Endothelial cell (in vitro differentiated cells): ENCODE measurements around the gene CHN2. TPM values are rescaled to one million over a fixed set of nuclear protein-coding genes. Genes with fewer than 3 reads are reported as not detected.

Experiments used
- DNase-seq: peaks from one replicate; pipeline ENCODE4 v3.0.0; 2021; ENCODE audit warnings: low spot score
- H3K27ac Mint-ChIP-seq: one replicate; pipeline ENCODE4 v1.8.0; 2021; ENCODE audit warnings: mixed read lengths, inconsistent platforms; ENCODE audit not compliant: unreplicated experiment
- H3K27me3 Mint-ChIP-seq: one replicate; pipeline ENCODE4 v1.8.0; 2021; ENCODE audit warnings: mild to moderate bottlenecking, moderate library complexity, mixed read lengths, inconsistent platforms; ENCODE audit not compliant: unreplicated experiment
- H3K36me3 Mint-ChIP-seq: one replicate; pipeline ENCODE4 v1.8.0; 2021; ENCODE audit warnings: mild to moderate bottlenecking, low read depth, mixed read lengths, inconsistent platforms; ENCODE audit not compliant: unreplicated experiment
- H3K4me1 Mint-ChIP-seq: one replicate; pipeline ENCODE4 v1.8.0; 2021; ENCODE audit warnings: mild to moderate bottlenecking, mixed read lengths, inconsistent platforms; ENCODE audit not compliant: unreplicated experiment
- H3K4me3 Mint-ChIP-seq: one replicate; pipeline ENCODE4 v1.8.0; 2021; ENCODE audit warnings: mild to moderate bottlenecking, mixed read lengths, inconsistent platforms; ENCODE audit not compliant: unreplicated experiment
- H3K9me3 Mint-ChIP-seq: one replicate; pipeline ENCODE4 v1.8.0; 2021; ENCODE audit warnings: mixed read lengths, inconsistent platforms; ENCODE audit not compliant: unreplicated experiment
- total RNA-seq: library from RNA; stranded (reverse); fragmentation: NEBNext Ultra II Directional; extraction: Animal tissue kit (Norgen Biotek cat#: 25700); gene quantifications from one replicate; pipeline ENCODE4 v1.2.1, GENCODE V29; 2021; ENCODE audit not compliant: unreplicated experiment
- TF ChIP-seq, protein P1 (sequence below): fragments of 200-600 bp; sonication (generic); IDR thresholded peaks from one replicate; pipeline ENCODE4 v1.5.0; 2021; ENCODE audit warnings: antibody characterized with exemption; ENCODE audit not compliant: unreplicated experiment

CHN2 gene
- total RNA-seq, 1 donor from 2014 or later: 3.4 TPM

DNA sequence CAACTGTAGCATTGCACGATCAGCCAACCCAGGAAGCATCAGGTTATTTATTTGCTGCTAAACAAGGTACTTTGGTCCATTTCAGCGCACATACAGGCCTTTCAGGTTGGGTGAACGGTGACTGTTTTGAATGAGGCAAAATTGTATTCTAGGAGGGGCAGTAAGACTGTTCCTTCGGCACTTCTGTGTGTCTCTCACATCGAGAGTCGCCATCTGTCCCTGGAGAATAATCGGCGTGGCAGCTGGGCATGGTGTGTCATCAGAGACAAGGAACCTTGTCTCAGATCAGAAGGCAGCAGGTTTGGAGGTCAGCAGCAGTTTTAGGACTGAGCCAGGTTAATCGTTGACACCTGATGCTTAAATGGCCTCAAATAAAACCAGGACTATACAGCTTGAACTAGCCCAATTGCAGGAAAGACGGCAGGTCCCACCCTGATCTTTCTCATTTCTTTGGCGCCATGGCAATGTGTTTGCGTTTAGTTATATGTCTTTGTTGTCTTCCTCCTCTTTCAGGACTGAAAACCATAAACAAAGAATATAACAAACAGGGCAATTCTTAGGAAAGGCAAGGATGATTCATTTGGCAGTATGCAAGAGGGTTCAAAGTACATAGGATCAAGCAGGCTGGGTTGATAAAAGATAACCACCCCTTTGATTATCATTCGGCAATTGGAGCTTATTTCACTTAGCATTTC lies 277.0 kb downstream of the CHN2 start:
- H3K27ac Mint-ChIP-seq: no peak overlapping the region
- H3K9me3 Mint-ChIP-seq: no peaks in the 10 kb centered on the region
- DNase-seq: no peak
- H3K27me3 Mint-ChIP-seq: no peaks in the 10 kb centered on the region
- H3K4me1 Mint-ChIP-seq: no peaks in the 10 kb centered on the region
- H3K4me3 Mint-ChIP-seq: no peak overlapping the region
- H3K36me3 Mint-ChIP-seq: no peaks in the 10 kb centered on the region
- TF ChIP-seq, protein P1, sequence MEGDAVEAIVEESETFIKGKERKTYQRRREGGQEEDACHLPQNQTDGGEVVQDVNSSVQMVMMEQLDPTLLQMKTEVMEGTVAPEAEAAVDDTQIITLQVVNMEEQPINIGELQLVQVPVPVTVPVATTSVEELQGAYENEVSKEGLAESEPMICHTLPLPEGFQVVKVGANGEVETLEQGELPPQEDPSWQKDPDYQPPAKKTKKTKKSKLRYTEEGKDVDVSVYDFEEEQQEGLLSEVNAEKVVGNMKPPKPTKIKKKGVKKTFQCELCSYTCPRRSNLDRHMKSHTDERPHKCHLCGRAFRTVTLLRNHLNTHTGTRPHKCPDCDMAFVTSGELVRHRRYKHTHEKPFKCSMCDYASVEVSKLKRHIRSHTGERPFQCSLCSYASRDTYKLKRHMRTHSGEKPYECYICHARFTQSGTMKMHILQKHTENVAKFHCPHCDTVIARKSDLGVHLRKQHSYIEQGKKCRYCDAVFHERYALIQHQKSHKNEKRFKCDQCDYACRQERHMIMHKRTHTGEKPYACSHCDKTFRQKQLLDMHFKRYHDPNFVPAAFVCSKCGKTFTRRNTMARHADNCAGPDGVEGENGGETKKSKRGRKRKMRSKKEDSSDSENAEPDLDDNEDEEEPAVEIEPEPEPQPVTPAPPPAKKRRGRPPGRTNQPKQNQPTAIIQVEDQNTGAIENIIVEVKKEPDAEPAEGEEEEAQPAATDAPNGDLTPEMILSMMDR: no peak

DNA sequence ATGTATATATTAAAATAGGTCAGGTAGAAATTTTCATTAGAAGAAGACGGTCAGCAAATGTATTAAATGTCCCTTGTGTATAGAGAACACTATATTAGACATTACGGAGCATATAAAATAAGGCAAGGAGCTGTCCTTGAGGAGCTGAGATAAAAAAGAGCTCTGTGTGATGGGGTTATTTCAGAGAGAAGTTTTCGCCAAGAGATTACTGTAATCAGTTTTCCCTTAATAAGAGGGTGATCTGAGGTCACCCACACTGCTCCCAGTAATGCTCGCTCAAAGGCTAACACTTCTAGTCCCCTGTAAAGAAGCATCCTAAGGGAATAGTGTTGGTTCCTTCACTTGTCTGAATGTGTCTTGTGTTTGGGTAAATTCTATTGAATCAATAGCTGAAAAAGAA lies 282.3 kb downstream of the CHN2 start:
- Mint-ChIP-seq H3K4me1 (peaks cover 2% of the 10 kb centered on the region), H3K9me3 (no peaks in the 10 kb centered on the region), H3K27ac (no peak overlapping the region), H3K36me3 (no peaks in the 10 kb centered on the region), H3K4me3 (no peak overlapping the region), H3K27me3 (peaks cover 3% of the 10 kb centered on the region)
- TF ChIP-seq, protein P1: no peak
- no peak for DNase-seq

DNA sequence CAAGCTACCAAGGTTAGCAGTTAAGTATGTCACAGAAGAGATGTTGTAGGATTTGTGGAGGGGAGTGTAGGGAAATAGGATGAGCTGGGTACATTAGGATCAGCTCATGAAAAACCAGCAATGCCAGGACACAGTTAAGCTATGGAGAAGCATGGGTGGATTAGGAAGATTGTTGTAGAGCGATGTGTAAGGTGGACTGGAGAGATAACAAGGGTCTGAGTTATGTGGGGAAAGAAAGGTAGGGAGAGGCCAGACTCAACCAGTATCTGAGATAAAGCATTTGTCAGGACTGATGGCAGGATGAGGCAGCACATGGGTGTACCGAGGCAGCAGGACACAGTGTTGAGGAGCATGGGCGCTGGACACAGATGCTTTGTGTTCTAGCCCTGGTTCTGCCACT lies 283.7 kb downstream of the CHN2 start:
- Mint-ChIP-seq H3K27me3 (peaks cover 5% of the 10 kb centered on the region), H3K9me3 (no peaks in the 10 kb centered on the region), H3K4me3 (no peak overlapping the region), H3K36me3 (no peaks in the 10 kb centered on the region), H3K4me1 (peaks cover 2% of the 10 kb centered on the region), H3K27ac (no peak overlapping the region)
- no peak for DNase-seq
- TF ChIP-seq, protein P1: no peak

DNA sequence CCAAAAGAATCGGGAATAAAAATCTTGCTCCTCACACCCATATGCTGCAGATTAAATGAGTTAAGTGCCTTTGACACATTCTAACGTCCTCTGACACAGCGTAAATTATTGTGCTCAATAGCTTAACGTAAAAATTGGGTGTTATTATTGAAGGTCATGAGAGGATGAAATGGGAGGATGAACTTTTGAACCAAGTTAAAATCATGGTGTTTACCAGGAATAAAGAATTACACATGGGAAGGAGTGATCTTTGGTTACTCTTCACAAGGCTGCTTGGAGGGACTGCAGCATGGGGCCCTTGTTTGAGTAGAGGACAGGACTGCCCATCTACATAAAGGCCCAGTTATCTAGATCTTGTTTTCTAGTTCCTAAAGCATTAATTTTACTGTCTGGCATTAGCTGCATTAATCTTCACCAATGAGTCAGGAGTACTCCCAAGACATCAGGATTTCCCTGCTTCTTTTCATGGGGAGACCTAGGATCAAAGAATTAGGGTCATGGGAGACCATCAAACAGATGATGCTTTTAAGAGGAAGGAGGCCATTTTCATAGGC lies 284.2 kb downstream of the CHN2 start:
- Mint-ChIP-seq H3K27ac (no peak overlapping the region), H3K36me3 (no peaks in the 10 kb centered on the region), H3K4me3 (no peak overlapping the region), H3K27me3 (peaks cover 5% of the 10 kb centered on the region), H3K4me1 (peaks cover 2% of the 10 kb centered on the region), H3K9me3 (no peaks in the 10 kb centered on the region)
- DNase-seq: no peak
- TF ChIP-seq, protein P1: no peak
